NCI-H2196 treated with DMSO at 0.1 percent for 48 hours (cell line): ENCODE results near the gene ARHGAP10.

ENCODE experiments used
- DNase-seq: peaks from one replicate; lab custom pipeline; 2025; ENCODE audit not compliant: unreplicated experiment; lab: John Stamatoyannopoulos, UW

The ARHGAP10 gene

GRCh38 chr4:147732518-147733235, 789 bp downstream of the ARHGAP10 start:
- no peak for DNase-seq

- DNase-seq, result no peak
These were observed 1.9 kb downstream of the ARHGAP10 start for GRCh38 chr4:147733716-147734344.

GRCh38 chr4:147734496-147734895, 2.6 kb downstream of the ARHGAP10 start:
- DNase-seq, result no peak

DNA sequence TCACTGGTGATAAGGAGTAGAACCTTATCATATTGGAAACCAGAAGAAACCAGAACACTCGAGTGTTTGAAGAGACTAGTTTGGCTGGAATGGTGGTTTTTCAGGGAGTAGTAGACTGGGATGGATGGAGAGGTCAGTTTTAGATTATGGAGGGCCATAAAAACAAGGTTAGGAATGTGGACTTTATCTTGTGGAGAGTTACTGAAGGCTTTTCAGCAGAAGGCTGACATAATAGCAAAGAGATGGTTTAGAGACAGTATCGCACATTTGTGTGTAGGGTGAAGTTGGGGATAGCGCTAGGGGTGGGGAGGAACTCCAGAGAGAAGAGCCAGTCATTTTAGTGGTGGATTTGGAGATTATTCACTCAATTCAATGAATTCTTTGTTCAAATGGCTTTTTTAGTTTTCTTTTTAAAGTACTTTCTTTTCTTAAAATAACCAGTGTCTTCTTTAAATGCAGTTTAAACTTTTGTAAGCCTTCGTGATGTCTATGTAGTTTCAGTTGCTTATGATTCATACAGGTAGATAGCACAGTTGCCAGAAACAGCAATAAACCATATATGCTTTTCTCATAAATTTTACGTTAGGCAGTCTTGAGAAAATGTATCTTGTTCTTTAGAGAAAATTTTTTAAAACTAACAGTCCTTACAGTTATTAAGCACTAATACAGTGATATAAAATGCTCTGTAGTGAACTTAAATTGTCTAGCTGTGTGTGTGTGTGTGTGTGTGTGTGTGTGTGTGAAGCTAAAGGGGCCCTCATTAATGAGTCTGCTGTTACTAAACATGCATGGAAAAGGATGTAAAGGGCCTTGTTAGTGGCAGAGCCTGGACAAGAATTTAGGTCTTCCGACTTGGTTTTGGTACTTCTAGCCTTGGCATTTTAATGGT, 3.8 kb downstream of the ARHGAP10 start:
- DNase-seq, result no peak

DNA sequence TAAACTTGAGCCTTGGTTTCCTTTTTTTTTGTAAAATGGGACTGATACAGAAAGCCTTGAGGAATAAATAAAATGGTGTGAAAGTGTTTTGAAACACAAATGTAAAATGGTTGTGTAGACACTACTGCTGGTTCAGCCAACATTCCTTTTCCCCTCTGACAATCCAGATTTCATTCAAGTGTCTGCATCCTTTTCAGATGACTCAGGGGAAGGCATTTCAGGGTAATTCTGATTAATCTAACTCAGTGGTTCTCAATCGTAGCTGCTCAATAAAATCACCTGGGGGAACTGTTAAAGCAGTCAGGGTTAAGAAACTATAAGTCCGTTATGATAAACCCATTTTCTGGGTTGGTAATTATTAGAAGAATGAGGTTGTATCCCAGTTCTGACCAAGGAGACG, 4.6 kb downstream of the ARHGAP10 start:
- DNase-seq, result no peak

- DNase-seq, result no peak
These were observed 5.7 kb downstream of the ARHGAP10 start for GRCh38 chr4:147737623-147738022.

DNA sequence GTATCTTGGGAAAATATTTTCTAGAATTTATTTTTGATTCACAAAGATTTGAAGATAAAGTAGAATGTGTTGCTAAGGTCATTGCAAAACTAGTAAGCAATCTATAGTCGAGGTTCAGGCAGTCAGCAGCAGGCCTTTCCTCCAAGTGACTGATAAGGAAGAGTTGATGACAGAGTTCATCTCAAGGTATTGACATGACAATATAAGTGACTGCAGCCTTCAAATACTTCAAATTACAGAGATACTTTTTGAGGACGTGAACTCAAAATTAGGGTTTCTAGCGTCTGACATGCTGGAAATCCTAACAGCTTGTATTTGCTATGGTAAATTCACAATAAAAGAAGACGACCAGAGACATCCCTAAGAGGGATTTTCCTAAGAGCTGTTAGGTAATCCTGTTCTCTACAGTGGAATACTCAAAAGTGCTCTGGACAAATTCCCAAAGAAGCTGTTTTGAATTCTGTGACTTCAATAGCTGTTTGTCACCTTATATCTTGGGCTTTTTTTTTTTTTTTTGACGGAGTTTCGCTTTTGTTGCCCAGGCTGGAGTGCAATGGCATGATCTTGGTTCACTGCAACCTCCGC, 7.4 kb downstream of the ARHGAP10 start:
- no peak for DNase-seq

- DNase-seq, result no peak
These were observed 8.3 kb downstream of the ARHGAP10 start for GRCh38 chr4:147740176-147740575.

DNA sequence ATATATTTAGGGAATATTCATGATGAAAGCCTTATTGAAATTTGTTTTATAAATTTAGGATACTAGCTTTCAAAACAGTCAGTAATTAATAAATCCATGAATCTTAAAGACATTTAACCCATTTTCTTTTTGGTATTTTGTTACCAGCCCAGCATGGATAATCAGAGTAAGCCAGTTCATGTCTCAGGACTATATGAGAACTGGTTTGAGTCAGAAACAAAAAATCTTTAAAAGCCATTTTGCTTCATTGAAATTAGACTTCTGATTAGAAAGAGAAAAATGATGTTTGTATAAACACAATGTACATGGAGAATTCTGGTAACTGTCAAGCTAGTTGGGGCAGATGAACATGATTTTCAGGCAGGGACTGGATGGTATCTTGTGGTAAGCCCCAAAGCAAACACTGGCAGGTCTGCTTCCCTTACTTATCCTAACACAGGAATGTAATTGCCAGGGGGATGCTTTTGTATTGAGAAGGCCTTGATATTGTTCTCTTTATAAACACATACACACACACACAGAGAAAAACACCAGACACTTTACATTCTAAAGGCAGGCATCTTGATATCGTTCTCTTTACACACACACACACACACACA, 9.4 kb downstream of the ARHGAP10 start:
- no peak for DNase-seq

GRCh38 chr4:147747787-147748454, 16.0 kb downstream of the ARHGAP10 start:
- no peak for DNase-seq

GRCh38 chr4:147749811-147750321, 18.0 kb downstream of the ARHGAP10 start:
- DNase-seq, result no peak

GRCh38 chr4:147753047-147753446, 21.2 kb downstream of the ARHGAP10 start:
- DNase-seq, result no peak

DNA sequence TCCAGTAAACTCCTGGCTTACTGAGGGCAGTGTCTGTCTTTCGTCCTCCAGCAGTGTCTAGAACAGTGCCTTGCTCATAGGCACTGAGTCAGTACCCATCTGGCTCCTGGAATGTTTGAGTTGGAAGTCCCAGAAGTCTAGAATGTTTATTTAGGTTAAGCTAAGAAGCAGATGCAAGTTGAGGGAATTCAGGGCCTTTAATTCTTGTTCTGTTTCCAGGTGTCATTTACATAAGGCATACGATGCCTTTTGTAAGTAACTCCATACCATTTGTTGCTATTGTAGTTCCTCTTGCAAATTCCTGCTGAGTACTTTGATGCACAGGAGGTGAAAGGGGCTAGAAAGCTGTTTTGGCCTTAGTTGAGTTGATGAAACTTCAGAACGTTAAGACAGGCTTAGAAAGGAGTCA, 22.2 kb downstream of the ARHGAP10 start:
- no peak for DNase-seq

- DNase-seq, result no peak
These were observed 23.8 kb downstream of the ARHGAP10 start for GRCh38 chr4:147755561-147756295.

DNA sequence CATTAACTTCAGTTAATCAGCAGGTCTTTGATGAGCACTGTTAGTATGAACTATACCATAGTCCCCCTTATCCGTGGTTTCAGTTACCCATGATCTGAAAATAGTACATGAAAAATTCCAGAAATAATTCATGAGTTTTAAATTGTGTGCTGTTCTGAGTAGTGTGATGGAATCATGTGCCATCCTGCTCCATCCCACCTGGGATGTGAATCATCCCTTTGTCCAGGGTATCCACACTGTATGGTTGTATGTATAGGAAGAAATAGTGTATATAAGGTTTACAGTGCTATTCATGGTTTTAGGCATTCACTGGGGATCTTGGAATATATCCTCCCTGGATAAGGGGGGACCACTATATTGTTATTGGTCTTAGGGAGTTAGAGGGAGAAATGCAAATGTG, 24.5 kb downstream of the ARHGAP10 start:
- no peak for DNase-seq

- no peak for DNase-seq
These were observed 28.3 kb downstream of the ARHGAP10 start for GRCh38 chr4:147760176-147760575.

DNA sequence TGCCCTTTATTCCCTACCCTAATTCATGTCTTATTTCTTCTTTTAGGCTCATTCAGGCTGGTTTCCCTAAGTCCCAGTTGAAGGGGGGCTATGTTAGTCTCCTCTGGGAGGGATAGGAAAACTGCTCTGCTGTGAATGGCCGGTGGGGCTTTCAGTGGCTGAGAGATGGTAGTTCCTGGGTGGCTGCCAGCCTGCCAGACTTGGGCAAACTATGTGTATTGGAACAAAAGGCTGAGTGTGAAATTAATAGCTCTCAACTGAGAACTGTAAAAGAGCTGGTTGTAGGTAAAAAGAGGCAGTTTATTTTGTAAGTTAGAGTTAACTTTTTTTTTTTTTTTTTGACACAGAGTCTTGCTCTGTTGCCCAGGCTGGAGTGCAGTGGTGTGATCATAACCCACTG, 28.8 kb downstream of the ARHGAP10 start:
- no peak for DNase-seq

DNA sequence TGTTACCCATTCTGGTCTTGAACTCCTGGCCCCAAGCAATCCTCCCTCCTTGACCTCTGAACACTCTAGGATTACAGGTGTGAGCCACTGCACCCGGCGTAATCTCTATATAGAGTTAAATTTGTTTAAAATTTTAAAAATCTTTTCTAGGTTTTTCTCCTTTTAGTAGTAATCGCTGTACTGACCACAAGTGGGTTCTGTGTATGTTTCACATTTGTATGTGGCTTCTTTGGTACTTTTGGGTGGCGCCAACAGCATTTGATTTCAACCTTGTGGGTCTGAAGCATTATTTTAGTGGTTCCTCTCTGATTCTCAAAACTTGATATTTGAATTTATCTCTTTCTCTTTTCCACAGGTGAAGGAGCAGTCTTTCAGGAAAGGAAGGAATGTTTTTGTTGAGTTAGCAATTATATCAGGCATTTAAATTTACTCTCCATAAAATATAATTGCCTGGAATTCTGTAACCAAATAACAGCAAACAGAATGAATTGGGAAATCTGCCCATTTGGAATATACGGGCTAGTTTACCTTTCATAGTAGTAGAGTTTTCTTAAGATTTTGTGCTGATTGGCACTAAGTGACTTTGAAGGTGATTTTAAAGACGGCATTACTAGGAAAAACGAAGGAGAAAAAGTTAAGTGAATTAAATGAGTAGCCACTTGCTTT, 29.5 kb downstream of the ARHGAP10 start:
- no peak for DNase-seq

- DNase-seq, result no peak
These were observed 32.4 kb downstream of the ARHGAP10 start for GRCh38 chr4:147764337-147764736.
